ENCODE data around the gene NTM. TPM values are rescaled to one million over a fixed set of nuclear protein-coding genes. Genes with fewer than 3 reads are reported as not detected.

Gene NTM
- total RNA-seq, 2 donors from 2014 or later, result 1.0 to 1.7 TPM

GRCh38 chr11:132032555-132032954 is 662.1 kb downstream of the NTM start:
- no peak for ATAC-seq
- no peak for DNase-seq
- intact Hi-C loops (cut with DNase I, micrococcal nuclease), result no loop called here

GRCh38 chr11:132033051-132033450 is 662.6 kb downstream of the NTM start:
- intact Hi-C loops (cut with DNase I, micrococcal nuclease), result no loop called here
- DNase-seq (no peak), ATAC-seq (no peak)

GRCh38 chr11:132035228-132035627 is 664.8 kb downstream of the NTM start:
- DNase-seq (no peak), ATAC-seq (no peak)
- intact Hi-C loops (cut with DNase I, micrococcal nuclease), result no loop called here

- intact Hi-C loops (cut with DNase I, micrococcal nuclease), result no loop called here
- DNase-seq (no peak), ATAC-seq (no peak)
Measured at GRCh38 chr11:132035766-132036165, 665.4 kb downstream of the NTM start.

- ATAC-seq, result no peak
Measured at GRCh38 chr11:132036220-132036619, 665.8 kb downstream of the NTM start.

GRCh38 chr11:132036746-132037466 is 666.5 kb downstream of the NTM start:
- ATAC-seq (no peak), DNase-seq (no peak)
- intact Hi-C loops (cut with DNase I, micrococcal nuclease), result no loop called here

More at GRCh38 chr11:132036220-132036619, 665.8 kb downstream of the NTM start:
- intact Hi-C loops (cut with DNase I, micrococcal nuclease), result no loop called here
- no peak for DNase-seq

- DNase-seq (no peak), ATAC-seq (no peak)
- intact Hi-C loops (cut with DNase I, micrococcal nuclease), result no loop called here
Measured at GRCh38 chr11:132037467-132037862, 667.0 kb downstream of the NTM start.

GRCh38 chr11:132037956-132038355 is 667.5 kb downstream of the NTM start:
- DNase-seq (no peak), ATAC-seq (no peak)
- intact Hi-C loops (cut with DNase I, micrococcal nuclease), result no loop called here

- intact Hi-C loops (cut with DNase I, micrococcal nuclease), result no loop called here
- DNase-seq, result no peak
- no peak for ATAC-seq
Measured at GRCh38 chr11:132039521-132039920, 669.1 kb downstream of the NTM start.

GRCh38 chr11:132042296-132042695 is 671.9 kb downstream of the NTM start:
- no peak for ATAC-seq
- no peak for DNase-seq
- intact Hi-C loops (cut with DNase I, micrococcal nuclease), result no loop called here

- DNase-seq (no peak), ATAC-seq (no peak)
- intact Hi-C loops (cut with DNase I, micrococcal nuclease), result no loop called here
Measured at GRCh38 chr11:132043714-132044113, 673.3 kb downstream of the NTM start.

- DNase-seq (no peak), ATAC-seq (no peak)
- intact Hi-C loops (cut with DNase I, micrococcal nuclease), result no loop called here
Measured at GRCh38 chr11:132045107-132045506, 674.7 kb downstream of the NTM start.

GRCh38 chr11:132046288-132046865 is 676.0 kb downstream of the NTM start:
- no peak for ATAC-seq
- DNase-seq, result no peak
- intact Hi-C loops (cut with DNase I, micrococcal nuclease), result no loop called here

GRCh38 chr11:132047167-132047566 is 676.8 kb downstream of the NTM start:
- DNase-seq (no peak), ATAC-seq (no peak)
- intact Hi-C loops (cut with DNase I, micrococcal nuclease), result no loop called here

- ATAC-seq (no peak), DNase-seq (no peak)
- intact Hi-C loops (cut with DNase I, micrococcal nuclease), result no loop called here
Measured at GRCh38 chr11:132048040-132048439, 677.6 kb downstream of the NTM start.

GRCh38 chr11:132049205-132049604 is 678.8 kb downstream of the NTM start:
- intact Hi-C loops (cut with DNase I, micrococcal nuclease), result no loop called here
- ATAC-seq, result no peak
- DNase-seq, result no peak

- intact Hi-C loops (cut with DNase I, micrococcal nuclease), result no loop called here
- no peak for ATAC-seq
- no peak for DNase-seq
Measured at GRCh38 chr11:132050049-132050448, 679.6 kb downstream of the NTM start.

- intact Hi-C loops (cut with DNase I, micrococcal nuclease), result no loop called here
- no peak for DNase-seq
- no peak for ATAC-seq
Measured at GRCh38 chr11:132050577-132051165, 680.3 kb downstream of the NTM start.

GRCh38 chr11:132051704-132052103 is 681.3 kb downstream of the NTM start:
- intact Hi-C loops (cut with DNase I, micrococcal nuclease), result no loop called here
- no peak for ATAC-seq
- no peak for DNase-seq

- ATAC-seq (no peak), DNase-seq (no peak)
- intact Hi-C loops (cut with DNase I, micrococcal nuclease), result no loop called here
Measured at GRCh38 chr11:132052342-132052741, 681.9 kb downstream of the NTM start.

GRCh38 chr11:132052904-132053303 is 682.5 kb downstream of the NTM start:
- intact Hi-C loops (cut with DNase I, micrococcal nuclease), result no loop called here
- no peak for DNase-seq
- no peak for ATAC-seq
